HL-60 (cell line): ENCODE measurements around the gene MMP15.
"Not testable (repeated sequence)": the region's sequence is repeated elsewhere in the genome, so short reads cannot be mapped to it uniquely, and the experiment has no call there.

Experiments used
- DNase-seq, 2 experiments: peaks; one replicate each; pipeline ENCODE4 v3.0.0-alpha.2; 2010 to 2020; ENCODE audit warnings: low read depth in 1 of 2, low spot score in 1 of 2
- H3K27ac ChIP-seq: fragments of 250-450 bp; sonication (Bioruptor Pico); replicated peaks from 2 replicates; pipeline ENCODE4 v1.5.1; 2020; ENCODE audit warnings: mild to moderate bottlenecking, moderate library complexity
- H3K27me3 ChIP-seq: fragments of 250-450 bp; sonication (Bioruptor Pico); 2 replicates; pipeline ENCODE4 v1.5.1; 2021; ENCODE audit warnings: mild to moderate bottlenecking, moderate library complexity; ENCODE audit not compliant: insufficient read depth, poor library complexity, severe bottlenecking
- H3K4me3 ChIP-seq: replicated peaks from 2 replicates; pipeline ENCODE4 v1.5.1; 2011; ENCODE audit warnings: mild to moderate bottlenecking, control low read depth, low read length; ENCODE audit not compliant: insufficient read depth
- CTCF ChIP-seq: IDR thresholded peaks from one replicate; pipeline ENCODE4 v1.5.1; 2011; ENCODE audit warnings: low read length, control low read depth, inconsistent platforms; ENCODE audit not compliant: insufficient read depth
- GABPA ChIP-seq: IDR thresholded peaks from 2 replicates; pipeline ENCODE4 v1.6.1; 2012; ENCODE audit warnings: low read depth
- POLR2AphosphoS5 ChIP-seq: IDR thresholded peaks from 2 replicates; pipeline ENCODE4 v1.6.1; 2012; ENCODE audit warnings: low read depth
- SPI1 ChIP-seq: IDR thresholded peaks from 2 replicates; pipeline ENCODE4 v1.6.1; 2012; ENCODE audit warnings: low read depth, mild to moderate bottlenecking, borderline replicate concordance
- TF ChIP-seq, protein P1 (sequence below): IDR thresholded peaks from 2 replicates; pipeline ENCODE4 v1.6.1; 2012; ENCODE audit warnings: low read depth; ENCODE audit not compliant: insufficient replicate concordance

The MMP15 gene

DNA sequence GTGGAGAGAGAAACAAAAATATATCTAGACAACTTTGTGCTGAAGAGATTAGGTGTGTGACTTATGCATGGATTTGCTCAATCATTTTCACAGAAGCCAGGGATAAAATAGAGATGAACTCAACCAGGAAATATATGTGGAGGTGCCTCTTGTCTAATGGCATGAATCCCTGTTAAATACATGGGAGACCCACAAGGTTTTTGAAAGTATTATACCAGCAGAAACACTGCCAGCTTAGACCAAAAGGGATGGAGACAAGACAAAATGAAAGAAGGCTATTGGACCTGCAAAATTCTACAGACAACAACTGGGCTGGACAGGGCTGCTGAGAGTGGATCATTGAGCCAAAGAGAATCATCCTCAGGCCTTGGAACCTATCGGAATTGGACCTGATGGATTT, 51.0 kb downstream of the MMP15 start:
- TF ChIP-seq GABPA, result no peak
- TF ChIP-seq SPI1, result no peak
- Histone ChIP-seq H3K27ac (no peak overlapping the region), H3K4me3 (no peak overlapping the region), H3K27me3 (no peaks in the 10 kb centered on the region)
- DNase-seq, result no peak

- H3K27ac ChIP-seq, result no peak overlapping the region
- H3K4me3 ChIP-seq, result no peak overlapping the region
- TF ChIP-seq SPI1, result no peak
- TF ChIP-seq POLR2AphosphoS5, result no peak
- TF ChIP-seq, protein P1, sequence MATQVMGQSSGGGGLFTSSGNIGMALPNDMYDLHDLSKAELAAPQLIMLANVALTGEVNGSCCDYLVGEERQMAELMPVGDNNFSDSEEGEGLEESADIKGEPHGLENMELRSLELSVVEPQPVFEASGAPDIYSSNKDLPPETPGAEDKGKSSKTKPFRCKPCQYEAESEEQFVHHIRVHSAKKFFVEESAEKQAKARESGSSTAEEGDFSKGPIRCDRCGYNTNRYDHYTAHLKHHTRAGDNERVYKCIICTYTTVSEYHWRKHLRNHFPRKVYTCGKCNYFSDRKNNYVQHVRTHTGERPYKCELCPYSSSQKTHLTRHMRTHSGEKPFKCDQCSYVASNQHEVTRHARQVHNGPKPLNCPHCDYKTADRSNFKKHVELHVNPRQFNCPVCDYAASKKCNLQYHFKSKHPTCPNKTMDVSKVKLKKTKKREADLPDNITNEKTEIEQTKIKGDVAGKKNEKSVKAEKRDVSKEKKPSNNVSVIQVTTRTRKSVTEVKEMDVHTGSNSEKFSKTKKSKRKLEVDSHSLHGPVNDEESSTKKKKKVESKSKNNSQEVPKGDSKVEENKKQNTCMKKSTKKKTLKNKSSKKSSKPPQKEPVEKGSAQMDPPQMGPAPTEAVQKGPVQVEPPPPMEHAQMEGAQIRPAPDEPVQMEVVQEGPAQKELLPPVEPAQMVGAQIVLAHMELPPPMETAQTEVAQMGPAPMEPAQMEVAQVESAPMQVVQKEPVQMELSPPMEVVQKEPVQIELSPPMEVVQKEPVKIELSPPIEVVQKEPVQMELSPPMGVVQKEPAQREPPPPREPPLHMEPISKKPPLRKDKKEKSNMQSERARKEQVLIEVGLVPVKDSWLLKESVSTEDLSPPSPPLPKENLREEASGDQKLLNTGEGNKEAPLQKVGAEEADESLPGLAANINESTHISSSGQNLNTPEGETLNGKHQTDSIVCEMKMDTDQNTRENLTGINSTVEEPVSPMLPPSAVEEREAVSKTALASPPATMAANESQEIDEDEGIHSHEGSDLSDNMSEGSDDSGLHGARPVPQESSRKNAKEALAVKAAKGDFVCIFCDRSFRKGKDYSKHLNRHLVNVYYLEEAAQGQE, result no peak
- TF ChIP-seq GABPA, result no peak
- TF ChIP-seq CTCF, result no peak
- no peak for DNase-seq
- H3K27me3 ChIP-seq, result no peaks in the 10 kb centered on the region
These were observed 52.2 kb downstream of the MMP15 start for GRCh38 chr16:58077796-58078195.

- not testable (repeated sequence) for H3K4me3 ChIP-seq, DNase-seq, H3K27ac ChIP-seq, H3K27me3 ChIP-seq
These were observed 55.1 kb downstream of the MMP15 start for GRCh38 chr16:58080657-58081056.

DNA sequence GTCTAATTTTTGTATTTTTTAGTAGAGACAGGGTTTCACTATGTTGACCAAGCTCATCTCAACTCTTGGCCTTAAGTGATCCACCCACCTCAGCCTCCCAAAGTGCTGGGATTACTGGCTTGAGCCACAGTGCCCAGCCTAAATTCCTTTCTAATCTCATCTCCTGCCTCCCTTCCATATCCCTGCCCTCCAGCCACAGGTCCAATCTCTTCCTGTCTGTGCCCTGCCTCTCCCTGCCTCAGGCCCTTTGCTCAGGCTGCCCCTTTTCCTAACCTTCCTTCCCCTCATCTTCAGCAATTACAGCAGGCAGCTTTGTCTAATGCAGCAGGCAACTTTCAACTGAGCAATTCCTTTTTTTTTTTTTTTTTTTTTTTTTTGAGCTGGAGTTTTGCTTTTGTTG, 56.8 kb downstream of the MMP15 start:
- Histone ChIP-seq H3K27ac (no peak overlapping the region), H3K4me3 (no peak overlapping the region), H3K27me3 (no peaks in the 10 kb centered on the region)
- no peak for TF ChIP-seq POLR2AphosphoS5
- no peak for DNase-seq

DNA sequence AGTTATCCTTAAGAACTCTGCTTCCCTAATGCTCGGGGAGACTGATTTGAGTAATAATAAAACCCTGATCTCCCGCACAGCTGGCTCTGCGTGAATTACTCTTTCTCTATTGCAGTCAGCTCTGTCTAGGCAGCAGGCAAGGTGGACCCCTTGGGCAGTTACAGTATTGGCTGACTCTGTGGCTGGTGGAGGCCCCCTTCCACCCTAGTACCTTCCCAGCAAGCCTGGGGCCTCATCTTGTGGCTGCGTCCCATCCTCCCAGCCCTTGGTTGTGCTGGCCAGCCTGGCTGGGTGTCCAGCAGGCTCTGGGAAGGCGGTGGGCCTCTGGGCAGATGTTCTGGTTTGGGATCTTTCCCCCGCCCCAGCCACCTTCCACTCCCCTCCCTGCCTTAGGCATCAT, 59.1 kb downstream of the MMP15 start:
- no peak overlapping the region for H3K4me3 ChIP-seq
- no peaks in the 10 kb centered on the region for H3K27me3 ChIP-seq
- no peak for DNase-seq
- no peak overlapping the region for H3K27ac ChIP-seq
- no peak for TF ChIP-seq SPI1
- no peak for TF ChIP-seq CTCF
- no peak for TF ChIP-seq GABPA
- no peak for TF ChIP-seq POLR2AphosphoS5
- TF ChIP-seq, protein P1, result no peak
